DND-41 (cell line): ENCODE results near the gene MYBPC1.

Experiments used
- CTCF ChIP-seq: IDR thresholded peaks from 2 replicates; pipeline ENCODE4 v1.5.1; 2012; ENCODE audit warnings: borderline replicate concordance, low read length, moderate library complexity, mild to moderate bottlenecking; ENCODE audit not compliant: poor library complexity, severe bottlenecking; ENCODE audit errors: extremely low read depth
- EZH2 ChIP-seq: IDR thresholded peaks from 3 replicates; pipeline ENCODE4 v1.6.1; 2012; ENCODE audit warnings: borderline replicate concordance, low read depth, mild to moderate bottlenecking, moderate library complexity, low read length, inconsistent platforms; ENCODE audit not compliant: severe bottlenecking

- TF ChIP-seq CTCF (no peak), EZH2 (no peak)
Observed at GRCh38 chr12:101612160-101612916, 17.6 kb downstream of the MYBPC1 start.
